Measurements from ENCODE around the gene SLC12A3.

GRCh38 chr16:56910112-56910511 is 45.1 kb downstream of the SLC12A3 start:
- TF ChIP-seq CTCF (IDR thresholded peaks at IDR 0.05): no peak
- TF ChIP-seq POLR2A (IDR thresholded peaks at IDR 0.05): no peak
- TF ChIP-seq POLR2AphosphoS5 (IDR thresholded peaks at IDR 0.05): no peak
- TF ChIP-seq EP300 (IDR thresholded peaks at IDR 0.05): no peak
